Measurements from ENCODE around the gene MYOD1.

GRCh38 chr11:17692931-17693330 lies 26.4 kb upstream of the MYOD1 start:
- TF ChIP-seq, protein P1, sequence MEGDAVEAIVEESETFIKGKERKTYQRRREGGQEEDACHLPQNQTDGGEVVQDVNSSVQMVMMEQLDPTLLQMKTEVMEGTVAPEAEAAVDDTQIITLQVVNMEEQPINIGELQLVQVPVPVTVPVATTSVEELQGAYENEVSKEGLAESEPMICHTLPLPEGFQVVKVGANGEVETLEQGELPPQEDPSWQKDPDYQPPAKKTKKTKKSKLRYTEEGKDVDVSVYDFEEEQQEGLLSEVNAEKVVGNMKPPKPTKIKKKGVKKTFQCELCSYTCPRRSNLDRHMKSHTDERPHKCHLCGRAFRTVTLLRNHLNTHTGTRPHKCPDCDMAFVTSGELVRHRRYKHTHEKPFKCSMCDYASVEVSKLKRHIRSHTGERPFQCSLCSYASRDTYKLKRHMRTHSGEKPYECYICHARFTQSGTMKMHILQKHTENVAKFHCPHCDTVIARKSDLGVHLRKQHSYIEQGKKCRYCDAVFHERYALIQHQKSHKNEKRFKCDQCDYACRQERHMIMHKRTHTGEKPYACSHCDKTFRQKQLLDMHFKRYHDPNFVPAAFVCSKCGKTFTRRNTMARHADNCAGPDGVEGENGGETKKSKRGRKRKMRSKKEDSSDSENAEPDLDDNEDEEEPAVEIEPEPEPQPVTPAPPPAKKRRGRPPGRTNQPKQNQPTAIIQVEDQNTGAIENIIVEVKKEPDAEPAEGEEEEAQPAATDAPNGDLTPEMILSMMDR (IDR thresholded peaks at IDR 0.05) = no peak
- TF ChIP-seq POLR2A (IDR thresholded peaks at IDR 0.05) = no peak
- no peak for TF ChIP-seq POLR2AphosphoS5 (IDR thresholded peaks at IDR 0.05)
